AG10803 (cell line): ENCODE measurements around the gene SFXN5.

Experiments
- DNase-seq: peaks from one replicate; pipeline ENCODE4 v3.0.0; 2010; ENCODE audit warnings: low read depth
- H3K4me3 ChIP-seq: 2 replicates; pipeline ENCODE4 v1.5.1; 2011; ENCODE audit warnings: mild to moderate bottlenecking, low read length, control low read depth
- TF ChIP-seq, protein P1 (sequence below): conservative IDR thresholded peaks from 2 replicates; pipeline ENCODE4 v1.5.1; 2011; ENCODE audit warnings: mild to moderate bottlenecking, low read length, control low read depth, inconsistent platforms

SFXN5 gene

GRCh38 chr2:73112026-73112912 is 40.8 kb upstream of the SFXN5 start:
- TF ChIP-seq, protein P1, sequence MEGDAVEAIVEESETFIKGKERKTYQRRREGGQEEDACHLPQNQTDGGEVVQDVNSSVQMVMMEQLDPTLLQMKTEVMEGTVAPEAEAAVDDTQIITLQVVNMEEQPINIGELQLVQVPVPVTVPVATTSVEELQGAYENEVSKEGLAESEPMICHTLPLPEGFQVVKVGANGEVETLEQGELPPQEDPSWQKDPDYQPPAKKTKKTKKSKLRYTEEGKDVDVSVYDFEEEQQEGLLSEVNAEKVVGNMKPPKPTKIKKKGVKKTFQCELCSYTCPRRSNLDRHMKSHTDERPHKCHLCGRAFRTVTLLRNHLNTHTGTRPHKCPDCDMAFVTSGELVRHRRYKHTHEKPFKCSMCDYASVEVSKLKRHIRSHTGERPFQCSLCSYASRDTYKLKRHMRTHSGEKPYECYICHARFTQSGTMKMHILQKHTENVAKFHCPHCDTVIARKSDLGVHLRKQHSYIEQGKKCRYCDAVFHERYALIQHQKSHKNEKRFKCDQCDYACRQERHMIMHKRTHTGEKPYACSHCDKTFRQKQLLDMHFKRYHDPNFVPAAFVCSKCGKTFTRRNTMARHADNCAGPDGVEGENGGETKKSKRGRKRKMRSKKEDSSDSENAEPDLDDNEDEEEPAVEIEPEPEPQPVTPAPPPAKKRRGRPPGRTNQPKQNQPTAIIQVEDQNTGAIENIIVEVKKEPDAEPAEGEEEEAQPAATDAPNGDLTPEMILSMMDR = no peak
- H3K4me3 ChIP-seq = peak overlapping the region; percentile 91
- DNase-seq = peak; percentile 53

DNA sequence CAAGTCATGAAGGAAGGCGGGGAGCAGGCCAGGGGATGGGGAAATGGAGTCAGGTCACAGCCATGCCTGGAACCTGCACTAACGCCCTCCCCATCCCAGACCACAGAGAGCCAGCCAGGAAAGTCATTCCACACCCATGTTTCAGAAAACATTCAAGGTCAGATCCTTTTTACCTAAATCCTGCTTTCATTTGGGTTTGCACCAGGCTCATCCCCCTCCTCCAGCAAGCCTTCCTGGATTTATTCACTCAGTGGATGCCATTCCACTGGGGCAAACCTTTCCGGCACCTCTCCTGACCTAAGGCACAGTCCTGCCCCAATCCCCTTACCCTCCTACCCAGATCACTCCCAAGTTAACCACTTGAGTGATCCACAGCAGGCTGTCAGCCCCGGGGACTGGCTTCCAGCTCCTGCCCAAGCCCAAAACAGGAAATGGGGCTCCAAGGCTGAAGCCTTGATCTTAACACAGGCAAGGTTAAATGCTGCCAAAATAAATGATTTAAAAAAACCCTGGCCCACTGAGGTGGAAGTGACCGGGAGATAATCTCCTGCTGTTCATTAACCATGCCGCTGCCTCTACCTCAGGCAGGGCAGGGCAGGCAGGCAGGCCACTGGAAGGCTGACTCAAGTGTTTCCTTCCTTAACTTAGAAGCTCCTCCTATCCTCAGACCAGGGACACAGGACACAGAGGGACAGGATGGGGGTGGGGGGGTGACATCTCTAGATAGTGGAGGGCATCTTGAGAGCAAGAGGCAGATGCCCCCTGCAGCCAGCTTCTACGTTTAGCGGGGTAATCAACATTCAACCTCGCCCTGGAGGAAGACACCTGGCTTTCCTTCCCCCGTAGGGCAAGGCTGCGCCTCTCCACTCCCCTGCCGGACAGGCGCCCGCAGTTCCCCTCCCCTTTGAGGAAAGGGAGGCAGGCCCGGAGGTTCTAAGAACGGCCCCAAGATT is 39.8 kb upstream of the SFXN5 start:
- peak overlapping the region; percentile 91 for H3K4me3 ChIP-seq
- no peak for DNase-seq
- TF ChIP-seq, protein P1 = no peak; the same call in 1 of the 2 replicates

GRCh38 chr2:73110168-73111072 is 38.9 kb upstream of the SFXN5 start:
- H3K4me3 ChIP-seq = peak overlapping the region; percentile 91
- DNase-seq = peak; percentile 58
- TF ChIP-seq, protein P1 = no peak

DNA sequence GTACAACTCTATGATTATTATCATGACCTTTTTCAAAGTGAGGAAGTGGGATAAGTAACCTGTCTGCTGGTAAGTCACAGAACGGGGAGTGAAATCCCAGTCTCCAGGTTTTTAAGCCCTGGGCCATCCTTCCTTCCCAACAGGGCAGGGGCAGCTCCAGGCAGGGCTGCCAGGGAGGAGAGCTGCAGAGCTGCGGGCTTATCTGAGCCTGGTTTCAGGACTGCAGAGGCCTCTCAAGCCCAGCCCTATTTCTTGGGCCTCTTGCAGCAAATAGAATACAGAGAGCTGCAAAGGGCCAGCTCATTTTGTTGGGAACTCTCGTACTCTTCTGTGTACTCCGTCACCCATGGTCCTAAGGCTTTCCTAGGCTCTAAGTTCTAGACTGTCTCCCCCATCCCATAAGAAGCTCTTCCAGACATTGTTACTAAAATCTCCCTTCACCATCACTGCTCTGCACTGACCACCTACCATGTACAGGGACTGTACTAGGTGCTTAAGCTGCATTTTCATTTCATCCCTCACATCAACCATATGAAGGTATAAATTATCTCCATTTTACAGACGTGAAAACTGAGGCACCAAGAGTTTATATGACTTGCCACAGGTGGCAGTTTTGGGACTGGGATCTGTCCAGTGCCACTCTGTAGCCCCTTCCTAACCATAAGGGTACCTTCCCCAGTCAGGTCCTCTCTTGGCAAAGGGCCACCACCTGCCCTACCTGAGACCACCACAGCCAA is 38.1 kb upstream of the SFXN5 start:
- DNase-seq = no peak
- TF ChIP-seq, protein P1 = no peak
- H3K4me3 ChIP-seq = peak overlapping the region; percentile 91

DNA sequence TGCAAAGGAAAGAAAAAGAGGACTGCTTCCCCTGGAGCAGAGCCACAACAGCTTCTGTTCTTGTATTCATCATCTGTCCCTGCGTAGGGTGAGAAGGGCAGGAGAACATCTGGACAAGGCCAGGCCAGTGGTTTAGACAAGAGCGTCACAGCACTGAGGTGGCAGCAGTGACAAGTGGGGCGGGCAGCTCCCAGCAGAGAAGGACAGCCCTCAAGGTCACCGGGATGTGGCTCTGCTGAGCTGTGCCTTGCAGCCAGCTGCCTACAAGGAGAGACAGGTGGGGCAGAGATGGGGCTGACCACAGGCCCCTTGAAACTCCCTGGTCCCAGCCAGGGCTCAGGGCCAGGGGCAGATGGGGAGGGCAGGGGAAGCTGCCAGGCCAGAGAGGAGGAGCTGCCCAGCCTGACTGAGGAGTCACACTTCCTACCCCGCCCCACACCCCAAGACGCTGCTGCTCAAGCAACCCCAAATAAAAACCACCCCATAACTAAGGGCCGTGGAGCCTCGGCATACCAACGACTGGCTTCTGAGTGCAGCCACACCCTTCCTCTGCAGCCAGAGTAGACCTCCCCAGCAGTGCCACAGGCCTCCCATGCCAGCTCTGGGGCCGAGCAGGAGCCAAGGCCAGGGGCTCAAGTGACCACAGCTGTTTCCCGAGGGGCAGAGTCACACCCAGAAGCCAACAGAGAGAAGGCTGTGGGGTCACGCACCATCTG is 35.9 kb upstream of the SFXN5 start:
- H3K4me3 ChIP-seq = no peak overlapping the region
- DNase-seq = peak; percentile 65
- TF ChIP-seq, protein P1 = no peak
